Sciatic nerve (tissue), 2 donors: ENCODE results near the gene AP3D1. TPM values are rescaled to one million over a fixed set of nuclear protein-coding genes. Genes with fewer than 3 reads are reported as not detected.

ENCODE experiments used
- ATAC-seq: fragments of 200-7000 bp; cut with Tn5 transposase; one replicate; pipeline ENCODE4 v1.9.1; 2020; ENCODE audit warnings: mild to moderate bottlenecking, moderate library complexity
- DNase-seq: peaks from one replicate; pipeline ENCODE4 v3.0.0-alpha.2; 2020; ENCODE audit warnings: low spot score
- intact Hi-C: fragments of 100-400 bp; cut with DNase I; formaldehyde crosslinking; loops from one replicate; pipeline ENCODE4 v1.14.2; 2022
- total RNA-seq: library from RNA; stranded (reverse); fragmentation: NEBNext Ultra II Directional; extraction: Animal tissue kit (Norgen Biotek cat#: 25700); gene quantifications from one replicate; pipeline ENCODE4 v1.2.1, GENCODE V29; 2021
- donor health status: DM: no; HTN: no; CAD: no.
- donor health status: DM: no; HTN: no; CAD: no.

The AP3D1 gene
- total RNA-seq, 1 donor from 2014 or later: 81.4 TPM

- intact Hi-C loops: no loop called here
- ATAC-seq: no peak
- DNase-seq: no peak
Measured at GRCh38 chr19:2185734-2186070, 34.3 kb upstream of the AP3D1 start.

GRCh38 chr19:2184422-2184975, 33.1 kb upstream of the AP3D1 start:
- intact Hi-C loops: no loop called here
- ATAC-seq: no peak

GRCh38 chr19:2181633-2181997, 30.2 kb upstream of the AP3D1 start:
- intact Hi-C loops: no loop called here
- ATAC-seq (no peak), DNase-seq (no peak)

More at GRCh38 chr19:2184422-2184975, 33.1 kb upstream of the AP3D1 start:
- DNase-seq: no peak

- no peak for DNase-seq
- intact Hi-C loops: no loop called here
Measured at GRCh38 chr19:2180881-2181632, 29.7 kb upstream of the AP3D1 start.

GRCh38 chr19:2180114-2180513, 28.7 kb upstream of the AP3D1 start:
- intact Hi-C loops: no loop called here
- DNase-seq: no peak
- no peak for ATAC-seq

More at GRCh38 chr19:2180881-2181632, 29.7 kb upstream of the AP3D1 start:
- ATAC-seq: no peak

- ATAC-seq (no peak), DNase-seq (no peak)
- intact Hi-C loops: no loop called here
Measured at GRCh38 chr19:2179095-2179494, 27.7 kb upstream of the AP3D1 start.

- intact Hi-C loops: no loop called here
- DNase-seq: no peak
Measured at GRCh38 chr19:2176337-2176994, 25.1 kb upstream of the AP3D1 start.

GRCh38 chr19:2175742-2176141, 24.4 kb upstream of the AP3D1 start:
- intact Hi-C loops: no loop called here
- ATAC-seq (no peak), DNase-seq (no peak)

More at GRCh38 chr19:2176337-2176994, 25.1 kb upstream of the AP3D1 start:
- no peak for ATAC-seq

GRCh38 chr19:2173767-2174577, 22.6 kb upstream of the AP3D1 start:
- no peak for ATAC-seq
- intact Hi-C loops: no loop called here
- no peak for DNase-seq

GRCh38 chr19:2173388-2173766, 22.0 kb upstream of the AP3D1 start:
- intact Hi-C loops: no loop called here
- DNase-seq: no peak
- ATAC-seq: no peak

- no peak for ATAC-seq
- no peak for DNase-seq
- intact Hi-C loops: no loop called here
Measured at GRCh38 chr19:2171349-2172145, 20.2 kb upstream of the AP3D1 start.

GRCh38 chr19:2170987-2171348, 19.6 kb upstream of the AP3D1 start:
- DNase-seq: no peak
- no peak for ATAC-seq
- intact Hi-C loops: no loop called here

GRCh38 chr19:2170219-2170618, 18.9 kb upstream of the AP3D1 start:
- intact Hi-C loops: no loop called here
- no peak for DNase-seq
- ATAC-seq: no peak

- peak; percentile 93 for DNase-seq
- peak; percentile 92 for ATAC-seq
- intact Hi-C loops: loop anchor here (5.0 kb wide), 1 partner anchor 63 kb away; no protein-coding TSS in a partner anchor
Measured at GRCh38 chr19:2168619-2169424, 17.5 kb upstream of the AP3D1 start.

GRCh38 chr19:2167896-2168618, 16.7 kb upstream of the AP3D1 start:
- DNase-seq: peak; percentile 76
- intact Hi-C loops: loop anchor here (5.0 kb wide), 1 partner anchor 64 kb away; no protein-coding TSS in a partner anchor
- peak; percentile 42 for ATAC-seq

- ATAC-seq: peak; percentile 55
- intact Hi-C loops: loop anchor here (5.0 kb wide), 1 partner anchor 65 kb away; no protein-coding TSS in a partner anchor
- peak; percentile 86 for DNase-seq
Measured at GRCh38 chr19:2166741-2167738, 15.7 kb upstream of the AP3D1 start.
